Measurements from ENCODE around the gene PPP2R5C.
A peak's percentile ranks its signal among the peaks of the same experiment; 100 is the strongest.

Gene PPP2R5C

GRCh38 chr14:101972126-101972866, 210.8 kb downstream of the PPP2R5C start (continued):
- TF ChIP-seq ZNF184 (tag by site-specific recombination; IDR thresholded peaks at IDR 0.05) (no peak), ZNF785 (tag by site-specific recombination; IDR thresholded peaks at IDR 0.05) (no peak), SP7 (tag by site-specific recombination; IDR thresholded peaks at IDR 0.05) (peak; percentile 87), ZNF341 (tag by site-specific recombination; IDR thresholded peaks at IDR 0.05; ENCODE audit: low read depth) (peak; percentile 53; the same call in 1 of the 2 replicates), KLF1 (tag by site-specific recombination; IDR thresholded peaks at IDR 0.05) (peak; percentile 70), INSM2 (tag by site-specific recombination; IDR thresholded peaks at IDR 0.05) (peak; percentile 99), KLF7 (tag by site-specific recombination; IDR thresholded peaks at IDR 0.05; ENCODE audit: borderline replicate concordance) (peak; percentile 56; the same call in 1 of the 2 replicates), ZNF629 (tag by site-specific recombination; IDR thresholded peaks at IDR 0.05) (peak; percentile 92), YY2 (tag by site-specific recombination; IDR thresholded peaks at IDR 0.05) (peak; percentile 37; the same call in 1 of the 2 replicates), KLF16 (tag by site-specific recombination; IDR thresholded peaks at IDR 0.05) (no peak; the same call in 1 of the 2 replicates), TRIM28 (IDR thresholded peaks at IDR 0.05; ENCODE audit: borderline replicate concordance, low read length) (peak; percentile 68; the same call in 1 of the 2 replicates), PRDM6 (tag by site-specific recombination; IDR thresholded peaks at IDR 0.05) (peak; percentile 89), ZNF416 (tag by site-specific recombination; IDR thresholded peaks at IDR 0.05) (no peak), ZNF544 (tag by site-specific recombination; IDR thresholded peaks at IDR 0.05) (no peak)
- TF ChIP-seq, protein P1, sequence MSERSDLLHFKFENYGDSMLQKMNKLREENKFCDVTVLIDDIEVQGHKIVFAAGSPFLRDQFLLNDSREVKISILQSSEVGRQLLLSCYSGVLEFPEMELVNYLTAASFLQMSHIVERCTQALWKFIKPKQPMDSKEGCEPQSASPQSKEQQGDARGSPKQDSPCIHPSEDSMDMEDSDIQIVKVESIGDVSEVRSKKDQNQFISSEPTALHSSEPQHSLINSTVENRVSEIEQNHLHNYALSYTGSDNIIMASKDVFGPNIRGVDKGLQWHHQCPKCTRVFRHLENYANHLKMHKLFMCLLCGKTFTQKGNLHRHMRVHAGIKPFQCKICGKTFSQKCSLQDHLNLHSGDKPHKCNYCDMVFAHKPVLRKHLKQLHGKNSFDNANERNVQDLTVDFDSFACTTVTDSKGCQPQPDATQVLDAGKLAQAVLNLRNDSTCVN (tag by site-specific recombination; optimal IDR thresholded peaks at IDR 0.05): peak; percentile 20
- TF ChIP-seq, protein P2, sequence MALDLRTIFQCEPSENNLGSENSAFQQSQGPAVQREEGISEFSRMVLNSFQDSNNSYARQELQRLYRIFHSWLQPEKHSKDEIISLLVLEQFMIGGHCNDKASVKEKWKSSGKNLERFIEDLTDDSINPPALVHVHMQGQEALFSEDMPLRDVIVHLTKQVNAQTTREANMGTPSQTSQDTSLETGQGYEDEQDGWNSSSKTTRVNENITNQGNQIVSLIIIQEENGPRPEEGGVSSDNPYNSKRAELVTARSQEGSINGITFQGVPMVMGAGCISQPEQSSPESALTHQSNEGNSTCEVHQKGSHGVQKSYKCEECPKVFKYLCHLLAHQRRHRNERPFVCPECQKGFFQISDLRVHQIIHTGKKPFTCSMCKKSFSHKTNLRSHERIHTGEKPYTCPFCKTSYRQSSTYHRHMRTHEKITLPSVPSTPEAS (tag by site-specific recombination; IDR thresholded peaks at IDR 0.05): 0 out of 2 replicates have a peak, but pooled peaks have one; percentile 14
- TF ChIP-seq, protein P3, sequence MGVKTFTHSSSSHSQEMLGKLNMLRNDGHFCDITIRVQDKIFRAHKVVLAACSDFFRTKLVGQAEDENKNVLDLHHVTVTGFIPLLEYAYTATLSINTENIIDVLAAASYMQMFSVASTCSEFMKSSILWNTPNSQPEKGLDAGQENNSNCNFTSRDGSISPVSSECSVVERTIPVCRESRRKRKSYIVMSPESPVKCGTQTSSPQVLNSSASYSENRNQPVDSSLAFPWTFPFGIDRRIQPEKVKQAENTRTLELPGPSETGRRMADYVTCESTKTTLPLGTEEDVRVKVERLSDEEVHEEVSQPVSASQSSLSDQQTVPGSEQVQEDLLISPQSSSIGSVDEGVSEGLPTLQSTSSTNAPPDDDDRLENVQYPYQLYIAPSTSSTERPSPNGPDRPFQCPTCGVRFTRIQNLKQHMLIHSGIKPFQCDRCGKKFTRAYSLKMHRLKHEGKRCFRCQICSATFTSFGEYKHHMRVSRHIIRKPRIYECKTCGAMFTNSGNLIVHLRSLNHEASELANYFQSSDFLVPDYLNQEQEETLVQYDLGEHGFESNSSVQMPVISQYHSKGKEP (tag by site-specific recombination; IDR thresholded peaks at IDR 0.05): peak; percentile 99

GRCh38 chr14:101973356-101973755, 211.8 kb downstream of the PPP2R5C start:
- H3K4me1 ChIP-seq (ENCODE audit: control insufficient read depth, insufficient read depth, low read length): 0 out of 2 replicates have a peak, but pooled peaks cover 4% of the 10 kb centered on the region
- CTCF ChIA-PET: interaction anchor here (0.6 to 2.9 kb wide), 3 partner anchors 13 to 349 kb away, joined by 3 to 13 read pairs (median 7); no protein-coding TSS in a partner anchor
- no peak overlapping the region for H3K27ac ChIP-seq (ENCODE audit: extremely low read depth, low read depth, low read length)
- TF ChIP-seq TCF7L2 (IDR thresholded peaks at IDR 0.05; ENCODE audit: borderline replicate concordance, low read depth, low read length) (no peak), SCRT2 (tag by site-specific recombination; IDR thresholded peaks at IDR 0.05) (no peak), ZNF544 (tag by site-specific recombination; IDR thresholded peaks at IDR 0.05) (no peak), YY2 (tag by site-specific recombination; IDR thresholded peaks at IDR 0.05) (no peak)
- TF ChIP-seq, protein P4, sequence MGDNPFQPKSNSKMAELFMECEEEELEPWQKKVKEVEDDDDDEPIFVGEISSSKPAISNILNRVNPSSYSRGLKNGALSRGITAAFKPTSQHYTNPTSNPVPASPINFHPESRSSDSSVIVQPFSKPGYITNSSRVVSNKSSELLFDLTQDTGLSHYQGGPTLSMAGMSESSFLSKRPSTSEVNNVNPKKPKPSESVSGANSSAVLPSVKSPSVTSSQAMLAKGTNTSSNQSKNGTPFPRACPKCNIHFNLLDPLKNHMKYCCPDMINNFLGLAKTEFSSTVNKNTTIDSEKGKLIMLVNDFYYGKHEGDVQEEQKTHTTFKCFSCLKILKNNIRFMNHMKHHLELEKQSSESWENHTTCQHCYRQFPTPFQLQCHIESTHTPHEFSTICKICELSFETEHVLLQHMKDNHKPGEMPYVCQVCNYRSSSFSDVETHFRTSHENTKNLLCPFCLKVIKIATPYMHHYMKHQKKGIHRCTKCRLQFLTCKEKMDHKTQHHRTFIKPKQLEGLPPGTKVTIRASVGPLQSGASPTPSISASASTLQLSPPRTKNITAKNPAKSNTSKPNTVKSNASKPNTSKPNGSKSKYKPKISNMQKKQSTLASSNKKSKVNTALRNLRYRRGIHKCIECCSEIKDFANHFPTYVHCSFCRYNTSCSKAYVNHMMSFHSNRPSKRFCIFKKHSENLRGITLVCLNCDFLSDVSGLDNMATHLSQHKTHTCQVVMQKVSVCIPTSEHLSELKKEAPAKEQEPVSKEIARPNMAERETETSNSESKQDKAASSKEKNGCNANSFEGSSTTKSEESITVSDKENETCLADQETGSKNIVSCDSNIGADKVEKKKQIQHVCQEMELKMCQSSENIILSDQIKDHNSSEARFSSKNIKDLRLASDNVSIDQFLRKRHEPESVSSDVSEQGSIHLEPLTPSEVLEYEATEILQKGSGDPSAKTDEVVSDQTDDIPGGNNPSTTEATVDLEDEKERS (tag by site-specific recombination; IDR thresholded peaks at IDR 0.05): no peak
- H3K4me3 ChIP-seq (ENCODE audit: low read depth, low read length): no peak overlapping the region
- POLR2A ChIA-PET: interaction anchor here (1.0 kb wide), 1 partner anchor 25 kb away, joined by 4 read pairs; no protein-coding TSS in a partner anchor
- peaks cover 26 to 49% of the 10 kb centered on the region in 2 experiments for H3K36me3 ChIP-seq (ENCODE audit: control insufficient read depth in 2 of 2, insufficient read depth in 1 of 2, low read length in 2 of 2)
- no peaks in the 10 kb centered on the region for H3K9me3 ChIP-seq (ENCODE audit: control insufficient read depth, insufficient read depth, low read depth, low read length)

Measured in HEK293 (cell line).